ENCODE results near the gene ADAMTS20. TPM values are rescaled to one million over a fixed set of nuclear protein-coding genes. Genes with fewer than 3 reads are reported as not detected.

Gene ADAMTS20
- total RNA-seq, 4 donors from 2014 or later, result not detected

DNA sequence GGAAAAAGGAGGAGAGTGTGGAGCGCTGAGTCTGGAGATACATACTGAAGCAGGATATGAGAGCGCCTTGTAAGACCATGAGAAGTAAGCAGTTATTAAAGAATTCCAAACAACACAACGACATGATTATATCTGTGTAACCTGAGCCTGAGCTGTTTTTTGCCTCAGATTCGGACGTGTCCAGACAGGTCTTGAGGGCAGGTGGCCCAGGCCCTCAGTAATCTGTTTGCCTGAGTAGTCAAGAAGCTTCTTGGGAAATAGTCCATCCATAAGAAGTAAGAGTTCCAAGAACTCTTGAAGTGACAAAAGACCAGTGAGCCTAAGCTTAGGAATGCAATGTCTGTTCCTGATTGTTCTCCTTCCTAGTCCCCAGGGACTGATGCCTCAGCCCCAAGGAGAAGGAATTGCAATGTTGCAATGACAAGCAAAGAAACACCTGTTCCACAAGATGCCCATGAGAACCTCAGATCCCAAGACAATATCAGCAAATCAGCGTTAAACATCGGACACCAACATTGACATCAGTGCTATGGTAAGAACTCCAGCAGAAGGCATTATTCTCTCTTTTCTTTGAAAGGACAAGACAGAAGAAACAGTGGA lies 34.7 kb upstream of the ADAMTS20 start:
- 86 to 91% methylated on average over 7 of the region's 7 CpGs for WGBS, 2 donors
- Histone ChIP-seq H3K27ac (no peak overlapping the region), H3K27me3 (no peaks in the 10 kb centered on the region), H3K4me1 (no peaks in the 10 kb centered on the region), H3K9me3 (no peaks in the 10 kb centered on the region), H3K36me3 (no peaks in the 10 kb centered on the region), H3K4me3 (no peak overlapping the region)
- no peak for TF ChIP-seq POLR2A (IDR thresholded peaks at IDR 0.05)
- no peak for DNase-seq (ENCODE audit: low spot score in 2 of 2)

GRCh38 chr12:43585676-43586075 lies 33.7 kb upstream of the ADAMTS20 start:
- Histone ChIP-seq H3K27me3 (no peaks in the 10 kb centered on the region), H3K4me1 (no peaks in the 10 kb centered on the region), H3K36me3 (no peaks in the 10 kb centered on the region), H3K9me3 (no peaks in the 10 kb centered on the region), H3K4me3 (no peak overlapping the region), H3K27ac (no peak overlapping the region)
- 64 to 74% methylated on average over 2 of the region's 2 CpGs for WGBS, 2 donors
- DNase-seq (ENCODE audit: low spot score in 2 of 2), result no peak
- TF ChIP-seq CTCF (IDR thresholded peaks at IDR 0.05) (no peak), POLR2A (IDR thresholded peaks at IDR 0.05) (no peak), EP300 (IDR thresholded peaks at IDR 0.05) (no peak)

DNA sequence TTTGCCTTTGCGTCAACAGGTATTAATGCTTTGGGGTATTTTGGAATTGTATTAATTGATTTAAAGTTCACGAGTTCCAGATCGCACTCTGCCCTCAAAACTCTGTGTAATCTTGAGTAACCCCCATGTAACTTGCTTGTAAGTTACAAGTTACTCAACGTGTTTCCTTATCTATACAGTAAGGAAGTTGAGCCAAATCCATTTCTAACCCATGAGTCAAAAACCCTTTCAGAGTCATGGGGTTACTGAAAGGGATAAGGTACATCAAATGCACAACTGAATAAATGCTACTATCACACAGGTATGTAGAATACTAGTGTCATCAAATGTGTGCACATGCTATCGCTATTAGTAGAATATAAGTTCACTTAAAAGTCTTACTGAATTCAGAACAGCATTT lies 28.6 kb upstream of the ADAMTS20 start:
- 91 to 93% methylated on average over 5 of the region's 5 CpGs for WGBS, 2 donors
- TF ChIP-seq POLR2A (IDR thresholded peaks at IDR 0.05) (no peak), CTCF (IDR thresholded peaks at IDR 0.05) (no peak), EP300 (IDR thresholded peaks at IDR 0.05) (no peak)
- H3K4me1 ChIP-seq, result no peaks in the 10 kb centered on the region

GRCh38 chr12:43579206-43579605 lies 27.2 kb upstream of the ADAMTS20 start:
- no peaks in the 10 kb centered on the region for H3K9me3 ChIP-seq
- H3K27me3 ChIP-seq, result no peaks in the 10 kb centered on the region
- no peak overlapping the region for H3K27ac ChIP-seq
- no peak for DNase-seq (ENCODE audit: low spot score in 2 of 2)
- H3K4me3 ChIP-seq, result no peak overlapping the region
- H3K36me3 ChIP-seq, result no peaks in the 10 kb centered on the region
- WGBS, 2 donors, result 27 to 33% methylated on average over 4 of the region's 4 CpGs
- H3K4me1 ChIP-seq, result no peaks in the 10 kb centered on the region
- TF ChIP-seq POLR2A (IDR thresholded peaks at IDR 0.05) (no peak), EP300 (IDR thresholded peaks at IDR 0.05) (no peak), CTCF (IDR thresholded peaks at IDR 0.05) (no peak)

More for the DNA sequence above, 28.6 kb upstream of the ADAMTS20 start:
- H3K4me3 ChIP-seq, result no peak overlapping the region
- no peaks in the 10 kb centered on the region for H3K27me3 ChIP-seq
- no peak for DNase-seq (ENCODE audit: low spot score in 2 of 2)
- no peaks in the 10 kb centered on the region for H3K36me3 ChIP-seq
- no peaks in the 10 kb centered on the region for H3K9me3 ChIP-seq
- H3K27ac ChIP-seq, result no peak overlapping the region

GRCh38 chr12:43578782-43579181 lies 26.8 kb upstream of the ADAMTS20 start:
- H3K9me3 ChIP-seq, result no peaks in the 10 kb centered on the region
- no peak overlapping the region for H3K27ac ChIP-seq
- no peaks in the 10 kb centered on the region for H3K4me1 ChIP-seq
- TF ChIP-seq EP300 (IDR thresholded peaks at IDR 0.05) (no peak), CTCF (IDR thresholded peaks at IDR 0.05) (no peak), POLR2A (IDR thresholded peaks at IDR 0.05) (no peak)
- 20 to 21% methylated on average over 3 of the region's 3 CpGs for WGBS, 2 donors
- H3K36me3 ChIP-seq, result no peaks in the 10 kb centered on the region
- H3K27me3 ChIP-seq, result no peaks in the 10 kb centered on the region
- no peak for DNase-seq (ENCODE audit: low spot score in 2 of 2)
- H3K4me3 ChIP-seq, result no peak overlapping the region

- no peak overlapping the region for H3K27ac ChIP-seq
- 36 to 39% methylated on average over 3 of the region's 3 CpGs for WGBS, 2 donors
- TF ChIP-seq POLR2A (IDR thresholded peaks at IDR 0.05) (no peak), EP300 (IDR thresholded peaks at IDR 0.05) (no peak), CTCF (IDR thresholded peaks at IDR 0.05) (no peak)
Measured at GRCh38 chr12:43577381-43577780, 25.4 kb upstream of the ADAMTS20 start.

More at GRCh38 chr12:43577381-43577780, 25.4 kb upstream of the ADAMTS20 start:
- H3K4me1 ChIP-seq, result no peaks in the 10 kb centered on the region
- H3K9me3 ChIP-seq, result no peaks in the 10 kb centered on the region
- H3K4me3 ChIP-seq, result no peak overlapping the region
- H3K27me3 ChIP-seq, result no peaks in the 10 kb centered on the region
- no peaks in the 10 kb centered on the region for H3K36me3 ChIP-seq
- no peak for DNase-seq (ENCODE audit: low spot score in 2 of 2)
